Measurements from ENCODE around the gene PTGIR. TPM values are rescaled to one million over a fixed set of nuclear protein-coding genes. Genes with fewer than 3 reads are reported as not detected.

The PTGIR gene, protein sequence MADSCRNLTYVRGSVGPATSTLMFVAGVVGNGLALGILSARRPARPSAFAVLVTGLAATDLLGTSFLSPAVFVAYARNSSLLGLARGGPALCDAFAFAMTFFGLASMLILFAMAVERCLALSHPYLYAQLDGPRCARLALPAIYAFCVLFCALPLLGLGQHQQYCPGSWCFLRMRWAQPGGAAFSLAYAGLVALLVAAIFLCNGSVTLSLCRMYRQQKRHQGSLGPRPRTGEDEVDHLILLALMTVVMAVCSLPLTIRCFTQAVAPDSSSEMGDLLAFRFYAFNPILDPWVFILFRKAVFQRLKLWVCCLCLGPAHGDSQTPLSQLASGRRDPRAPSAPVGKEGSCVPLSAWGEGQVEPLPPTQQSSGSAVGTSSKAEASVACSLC
- 2.5 TPM for total RNA-seq

GRCh38 chr19:46624958-46625661 lies at the start of gene PTGIR:
PTGIR (minus strand) TSS chr19:46625089; CDS start chr19:46624225, 864 bp downstream.

DNA sequence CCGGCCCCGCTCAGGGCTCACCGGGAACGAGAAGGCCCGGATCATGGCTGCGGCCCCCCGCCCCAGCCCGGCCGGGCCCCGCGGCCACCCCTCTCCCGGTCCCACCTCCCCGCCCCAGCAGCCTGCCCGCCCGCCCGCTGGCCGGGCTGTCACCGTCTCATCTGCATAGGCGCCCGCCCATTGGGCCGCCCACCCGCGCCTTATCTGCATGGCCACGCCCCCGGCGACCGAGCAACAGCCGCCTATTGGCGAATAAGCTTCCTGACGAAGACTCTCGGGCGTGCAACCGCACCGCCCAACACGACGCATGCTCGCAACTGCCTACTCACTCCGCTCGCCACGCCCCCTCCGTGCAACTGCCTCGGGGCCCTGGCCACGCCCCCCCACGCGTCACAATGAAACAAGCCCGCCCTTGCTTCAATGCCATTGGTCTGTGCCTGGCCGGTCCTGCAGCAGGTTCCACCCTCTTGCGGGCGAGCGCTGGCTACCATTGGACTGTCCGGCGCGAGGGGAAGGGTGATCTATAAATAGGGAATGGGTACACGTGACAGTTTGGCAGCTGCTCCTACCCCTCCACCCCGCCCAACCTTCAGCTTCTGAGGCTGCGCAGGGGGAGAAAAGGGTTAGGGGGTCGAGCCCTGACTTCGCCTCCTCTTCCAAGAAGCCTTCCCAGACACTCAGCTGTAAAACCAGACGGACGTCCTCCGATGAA lies 36.3 kb upstream of the PTGIR start, which contains the start of gene DACT3:
Gene DACT3, minus strand, starts transcription at position 163 of the 712 bp plus-strand sequence. Its CDS starts 118 bp downstream, at position 45.

DNA sequence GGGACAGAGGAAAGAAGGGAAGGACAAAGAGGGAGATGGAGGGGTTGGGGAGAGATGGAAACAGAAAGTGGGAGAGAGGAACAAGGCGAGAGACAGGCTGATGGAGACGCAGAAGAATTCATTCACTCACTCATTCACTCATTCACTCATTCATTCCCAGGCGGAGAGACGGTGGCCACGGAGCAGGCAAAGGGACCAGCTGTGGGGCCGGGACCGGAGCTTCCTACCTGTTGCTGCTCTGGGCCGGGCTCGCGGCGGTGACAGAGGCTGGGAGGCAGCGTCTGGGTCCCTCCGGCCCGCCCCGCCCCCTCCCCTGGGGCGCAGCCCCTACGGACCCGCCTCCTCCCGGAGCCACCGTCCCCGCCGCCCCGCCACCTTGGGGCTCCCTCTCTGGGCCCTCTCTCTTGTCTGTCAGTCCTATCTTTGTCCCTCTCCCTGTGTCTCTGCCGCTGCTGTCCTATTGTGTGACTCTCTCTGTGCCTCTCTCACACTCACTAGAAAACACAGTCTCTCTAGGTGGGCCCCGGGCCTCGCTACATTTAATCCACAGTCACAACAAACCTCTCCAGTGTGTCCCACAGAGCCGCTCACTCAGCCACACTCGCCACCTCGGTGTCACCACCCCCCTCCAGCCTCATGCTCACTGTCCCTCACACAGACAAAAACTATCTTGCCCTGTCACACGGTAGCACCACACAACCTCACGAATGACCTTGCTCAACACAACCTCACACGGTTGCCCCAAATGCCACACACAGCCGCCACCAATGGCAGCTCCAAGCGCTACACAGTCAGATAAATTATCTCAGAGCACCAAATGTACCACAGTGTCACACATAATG lies 11.3 kb upstream of the PTGIR start, which contains the start of gene GNG8:
Gene GNG8, minus strand, starts transcription at position 283 of the 842 bp plus-strand sequence. CDS start 1,520 bp downstream, outside the sequence.

GRCh38 chr19:46601318-46602224 lies 23.3 kb downstream of the PTGIR start, which contains the start of gene CALM3:
CALM3 (plus strand) TSS chr19:46601330; CDS start chr19:46601435, 105 bp downstream.

Other genes starting within 250 kb of the PTGIR start
- gene CCDC8, start 211.5 kb downstream of the PTGIR start, total RNA-seq = 43.4 TPM
- 7.1 TPM for gene PNMA8C, start 196.2 kb downstream of the PTGIR start, total RNA-seq
- gene PNMA8A, start 153.5 kb downstream of the PTGIR start, total RNA-seq = 72.3 TPM
- 12.4 TPM for gene PNMA8B, start 129.2 kb downstream of the PTGIR start, total RNA-seq
- gene CALM3, start 23.8 kb downstream of the PTGIR start, total RNA-seq = 277 TPM
- gene GNG8, start 11.1 kb upstream of the PTGIR start, total RNA-seq = not detected
- 18.5 TPM for gene DACT3, start 36.1 kb upstream of the PTGIR start, total RNA-seq
- gene PRKD2, start 92.0 kb upstream of the PTGIR start, total RNA-seq = 25.5 TPM
- gene FKRP, start 121.0 kb upstream of the PTGIR start, total RNA-seq = 25.0 TPM
- gene STRN4, start 121.4 kb upstream of the PTGIR start, total RNA-seq = 71.9 TPM
- gene SLC1A5, start 163.5 kb upstream of the PTGIR start, total RNA-seq = 10.7 TPM
- 48.4 TPM for gene AP2S1, start 225.8 kb upstream of the PTGIR start, total RNA-seq
- 72.8 TPM for gene ARHGAP35, start 235.9 kb upstream of the PTGIR start, total RNA-seq

Data from camera-type eye (tissue), 1 donor.